Endodermal cell (in vitro differentiated cells): ENCODE data around the gene MYL5. TPM values are rescaled to one million over a fixed set of nuclear protein-coding genes. Genes with fewer than 3 reads are reported as not detected.
"Not testable (repeated sequence)": the region's sequence is repeated elsewhere in the genome, so short reads cannot be mapped to it uniquely, and the experiment has no call there.

Experiments
- DNase-seq: peaks from one replicate; pipeline ENCODE4 v3.0.0-alpha.2; 2017
- H3K27ac ChIP-seq: 2 replicates; pipeline ENCODE4 v1.5.1; 2013; ENCODE audit warnings: mild to moderate bottlenecking, low read depth, low read length, moderate library complexity
- H3K27me3 ChIP-seq: 2 replicates; pipeline ENCODE4 v1.6.1; 2013; ENCODE audit warnings: mild to moderate bottlenecking, low read length, moderate library complexity; ENCODE audit not compliant: insufficient read depth, control insufficient read depth, poor library complexity, severe bottlenecking
- H3K36me3 ChIP-seq: 2 replicates; pipeline ENCODE4 v1.7.0; 2013; ENCODE audit warnings: mild to moderate bottlenecking, low read length, moderate library complexity; ENCODE audit not compliant: control insufficient read depth, insufficient read depth
- H3K4me1 ChIP-seq: one replicate; pipeline ENCODE4 v1.7.0; 2013; ENCODE audit warnings: low read length; ENCODE audit not compliant: control insufficient read depth, insufficient read depth
- H3K4me3 ChIP-seq: 2 replicates; pipeline ENCODE4 v1.5.1; 2013; ENCODE audit warnings: mild to moderate bottlenecking, low read length, moderate library complexity
- H3K9ac ChIP-seq: 2 replicates; pipeline ENCODE4 v1.6.1; 2013; ENCODE audit warnings: mild to moderate bottlenecking, low read length, moderate library complexity; ENCODE audit not compliant: poor library complexity, severe bottlenecking; ENCODE audit errors: extremely low read depth
- H3K9me3 ChIP-seq: 2 replicates; pipeline ENCODE4 v1.6.1; 2013; ENCODE audit warnings: mild to moderate bottlenecking, low read length, moderate library complexity; ENCODE audit not compliant: control insufficient read depth
- H3K27ac Mint-ChIP-seq: 2 replicates; pipeline ENCODE4 v1.8.0; 2020; ENCODE audit warnings: mixed read lengths
- H3K27me3 Mint-ChIP-seq: 2 replicates; pipeline ENCODE4 v1.8.0; 2021; ENCODE audit warnings: mild to moderate bottlenecking, mixed read lengths; ENCODE audit not compliant: insufficient read depth
- H3K36me3 Mint-ChIP-seq: 2 replicates; pipeline ENCODE4 v1.8.0; 2020; ENCODE audit warnings: low read depth, mixed read lengths
- H3K4me1 Mint-ChIP-seq: 2 replicates; pipeline ENCODE4 v1.8.0; 2020; ENCODE audit warnings: mixed read lengths
- H3K4me3 Mint-ChIP-seq: 2 replicates; pipeline ENCODE4 v1.8.0; 2020; ENCODE audit warnings: mild to moderate bottlenecking, moderate library complexity, mixed read lengths
- H3K9me3 Mint-ChIP-seq: 2 replicates; pipeline ENCODE4 v1.8.0; 2020; ENCODE audit warnings: mild to moderate bottlenecking, mixed read lengths
- WGBS, 2 experiments: methylation state at CpG; one replicate each; pipeline versions ENCODE4 v1.1.5 to v1.1.7; 2013; ENCODE audit warnings: missing lambda C conversion rate in 2 of 2, mixed read lengths in 1 of 2; ENCODE audit not compliant: insufficient coverage in 1 of 2, insufficient read length in 1 of 2; 5-methylcytosine and 5-hydroxymethylcytosine counted together
- total RNA-seq, 2 donors: library from RNA; stranded (reverse); fragmentation: NEBNext Ultra II Directional in 1 of 2; extraction: Animal tissue kit (Norgen Biotek cat#: 25700) in 1 of 2; gene quantifications; 2 replicates in 1 of 2; 3 replicates in 1 of 2; pipeline ENCODE4 v1.2.1, GENCODE V29; 2021
- TF ChIP-seq, protein P1 (sequence below): fragments of 200-600 bp; sonication (generic); conservative IDR thresholded peaks from 2 replicates; pipeline ENCODE4 v1.5.0; 2021; ENCODE audit warnings: antibody characterized with exemption, mild to moderate bottlenecking

MYL5 gene
- total RNA-seq, 2 donors from 2014 or later = 20.0 to 23.4 TPM

DNA sequence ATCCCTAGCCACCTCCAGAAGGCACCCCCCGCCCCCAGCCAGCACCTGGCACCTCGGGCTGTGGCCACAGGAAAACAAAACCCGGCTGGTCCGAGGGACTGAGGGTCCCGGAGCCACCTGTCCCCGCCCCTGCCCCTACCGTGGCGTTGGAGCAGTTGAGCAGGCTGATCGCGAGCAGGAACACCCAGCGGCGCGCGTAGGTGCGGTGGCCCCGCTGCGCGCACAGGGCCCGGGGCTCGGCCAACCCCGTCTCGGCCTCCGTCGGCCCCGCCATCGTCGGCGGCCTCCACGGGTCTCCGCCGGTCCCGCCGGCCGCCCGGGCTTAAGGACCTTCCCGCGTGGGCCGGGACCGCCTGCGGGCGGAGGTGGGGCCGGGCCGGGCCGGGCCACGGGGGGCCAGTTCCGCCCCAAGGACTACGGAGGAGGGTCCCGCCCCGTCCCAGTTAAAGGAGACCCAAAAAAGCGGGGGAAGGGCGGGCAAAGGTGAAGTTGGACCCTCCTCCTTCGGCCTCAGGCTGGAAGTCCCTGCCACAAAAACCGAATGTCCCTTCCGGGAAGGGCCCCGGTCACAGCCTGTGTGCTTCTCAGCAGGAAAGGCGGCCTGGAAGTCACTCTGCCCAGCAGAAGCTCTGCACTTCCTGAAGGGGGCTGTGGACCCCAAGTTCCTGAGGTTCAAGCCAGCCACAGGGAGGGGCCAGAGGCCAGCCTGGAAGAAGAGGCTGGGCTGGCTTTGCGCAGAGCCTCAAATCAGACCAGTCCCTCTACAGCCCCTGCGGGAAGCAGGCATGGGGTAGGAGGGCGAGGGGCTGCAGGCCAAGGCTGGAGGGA lies 14.7 kb downstream of the MYL5 start, which contains the start of gene SLC49A3:
Gene SLC49A3 (minus strand): TSS at position 298 of the 828 bp plus-strand sequence. CDS start 24 bp downstream, at position 274.
- peak; percentile 85 for DNase-seq
- Histone ChIP-seq H3K4me3 (peak within 1 kb of the TSS; percentile 27), H3K36me3 (no peaks in the 10 kb centered on the region), H3K4me1 (peaks cover 3% of the 10 kb centered on the region), H3K9ac (no peak within 1 kb of the TSS), H3K27ac (no peak within 1 kb of the TSS), H3K27me3 (no peaks in the 10 kb centered on the region), H3K9me3 (no peaks in the 10 kb centered on the region)
- Mint-ChIP-seq H3K4me1 (peaks cover 10% of the 10 kb centered on the region), H3K4me3 (peak within 1 kb of the TSS; percentile 53), H3K36me3 (peaks cover 5% of the 10 kb centered on the region), H3K9me3 (no peaks in the 10 kb centered on the region), H3K27me3 (no peaks in the 10 kb centered on the region), H3K27ac (no peak within 1 kb of the TSS)
- 21 to 36% methylated on average over 22 to 59 of the region's 59 CpGs for WGBS, 2 experiments
- TF ChIP-seq, protein P1, sequence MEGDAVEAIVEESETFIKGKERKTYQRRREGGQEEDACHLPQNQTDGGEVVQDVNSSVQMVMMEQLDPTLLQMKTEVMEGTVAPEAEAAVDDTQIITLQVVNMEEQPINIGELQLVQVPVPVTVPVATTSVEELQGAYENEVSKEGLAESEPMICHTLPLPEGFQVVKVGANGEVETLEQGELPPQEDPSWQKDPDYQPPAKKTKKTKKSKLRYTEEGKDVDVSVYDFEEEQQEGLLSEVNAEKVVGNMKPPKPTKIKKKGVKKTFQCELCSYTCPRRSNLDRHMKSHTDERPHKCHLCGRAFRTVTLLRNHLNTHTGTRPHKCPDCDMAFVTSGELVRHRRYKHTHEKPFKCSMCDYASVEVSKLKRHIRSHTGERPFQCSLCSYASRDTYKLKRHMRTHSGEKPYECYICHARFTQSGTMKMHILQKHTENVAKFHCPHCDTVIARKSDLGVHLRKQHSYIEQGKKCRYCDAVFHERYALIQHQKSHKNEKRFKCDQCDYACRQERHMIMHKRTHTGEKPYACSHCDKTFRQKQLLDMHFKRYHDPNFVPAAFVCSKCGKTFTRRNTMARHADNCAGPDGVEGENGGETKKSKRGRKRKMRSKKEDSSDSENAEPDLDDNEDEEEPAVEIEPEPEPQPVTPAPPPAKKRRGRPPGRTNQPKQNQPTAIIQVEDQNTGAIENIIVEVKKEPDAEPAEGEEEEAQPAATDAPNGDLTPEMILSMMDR = peak; percentile 31

DNA sequence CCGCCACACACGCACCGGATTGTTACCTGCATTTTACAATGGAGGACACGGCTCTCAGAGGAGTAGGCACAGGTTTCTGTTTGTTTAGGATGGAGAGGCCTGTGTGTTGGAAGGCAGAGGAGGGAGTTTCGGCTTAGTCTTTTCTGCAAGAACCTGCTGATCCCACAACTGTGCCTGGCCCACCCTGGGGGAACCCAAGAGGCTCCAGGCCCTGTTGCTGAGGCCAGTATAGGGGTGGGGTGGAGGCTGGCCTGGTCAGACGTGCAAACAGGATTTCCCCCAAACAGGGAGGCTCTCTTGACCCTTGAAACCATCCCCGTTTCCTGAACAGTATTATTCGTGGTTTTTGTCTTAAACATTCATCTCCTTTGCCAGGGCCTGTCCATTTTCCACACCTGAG lies 15.4 kb downstream of the MYL5 start:
- peak overlapping the region; percentile 53 for H3K4me3 Mint-ChIP-seq
- TF ChIP-seq, protein P1 = no peak
- Histone ChIP-seq H3K9me3 (no peaks in the 10 kb centered on the region), H3K27me3 (no peaks in the 10 kb centered on the region), H3K27ac (no peak overlapping the region), H3K4me3 (peak overlapping the region; percentile 27), H3K4me1 (peaks cover 3% of the 10 kb centered on the region), H3K36me3 (no peaks in the 10 kb centered on the region), H3K9ac (no peak overlapping the region)
- peaks cover 5% of the 10 kb centered on the region for H3K36me3 Mint-ChIP-seq
- H3K4me1 Mint-ChIP-seq = peaks cover 10% of the 10 kb centered on the region
- no peaks in the 10 kb centered on the region for H3K27me3 Mint-ChIP-seq
- H3K9me3 Mint-ChIP-seq = no peaks in the 10 kb centered on the region
- no peak overlapping the region for H3K27ac Mint-ChIP-seq
- no peak for DNase-seq
- 88 to 91% methylated on average over 7 to 8 of the region's 8 CpGs for WGBS, 2 experiments

DNA sequence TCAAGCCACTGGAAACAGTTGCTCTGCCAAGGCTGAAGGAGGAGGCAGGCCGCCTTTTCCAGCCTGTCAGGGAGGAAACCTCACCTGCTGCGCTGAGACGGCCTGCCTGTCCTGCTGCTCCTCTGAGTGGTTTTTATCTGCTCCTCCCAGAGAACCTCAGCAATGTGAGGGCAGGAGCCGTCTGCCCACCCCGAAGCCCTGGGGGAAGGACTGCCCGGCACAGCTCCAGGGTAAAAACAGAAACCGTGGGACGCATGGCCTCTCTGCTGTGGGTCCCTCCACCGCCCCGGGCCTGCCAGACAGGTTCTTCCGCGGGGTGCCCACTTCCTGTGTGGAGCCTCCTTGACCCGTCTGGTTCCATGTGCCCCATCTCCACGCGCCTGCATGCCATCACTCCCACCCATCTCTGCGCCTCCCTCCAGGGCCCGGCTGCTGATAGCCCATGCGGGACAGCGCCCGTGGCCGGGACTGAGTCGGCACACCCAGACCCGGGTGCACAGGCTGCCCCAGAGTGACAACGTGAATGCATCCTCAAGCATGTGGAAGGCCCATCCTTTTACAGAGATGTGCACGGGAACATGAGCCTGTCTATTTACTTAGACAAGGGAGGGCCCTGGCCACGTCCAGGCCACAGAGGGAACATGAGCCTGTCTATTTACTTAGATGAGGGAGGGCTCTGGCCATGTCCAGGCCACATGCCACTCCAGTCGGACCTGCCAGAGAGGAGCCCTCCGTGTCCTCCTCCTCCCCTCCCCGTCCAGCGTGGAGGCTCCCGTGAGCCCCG lies 18.6 kb downstream of the MYL5 start:
- 87 to 89% methylated on average over 22 to 32 of the region's 32 CpGs for WGBS, 2 experiments
- H3K9me3 ChIP-seq = no peaks in the 10 kb centered on the region
- H3K9me3 Mint-ChIP-seq = no peaks in the 10 kb centered on the region
- H3K4me1 ChIP-seq = peaks cover 3% of the 10 kb centered on the region
- DNase-seq = no peak
- H3K4me3 ChIP-seq = no peak overlapping the region
- no peak overlapping the region for H3K27ac ChIP-seq
- no peak overlapping the region for H3K9ac ChIP-seq
- no peak overlapping the region for H3K27ac Mint-ChIP-seq
- no peaks in the 10 kb centered on the region for H3K27me3 ChIP-seq
- TF ChIP-seq, protein P1 = no peak
- no peak overlapping the region for H3K4me3 Mint-ChIP-seq
- H3K36me3 Mint-ChIP-seq = no peaks in the 10 kb centered on the region
- H3K27me3 Mint-ChIP-seq = no peaks in the 10 kb centered on the region
- peaks cover 10% of the 10 kb centered on the region for H3K4me1 Mint-ChIP-seq
- H3K36me3 ChIP-seq = no peaks in the 10 kb centered on the region

DNA sequence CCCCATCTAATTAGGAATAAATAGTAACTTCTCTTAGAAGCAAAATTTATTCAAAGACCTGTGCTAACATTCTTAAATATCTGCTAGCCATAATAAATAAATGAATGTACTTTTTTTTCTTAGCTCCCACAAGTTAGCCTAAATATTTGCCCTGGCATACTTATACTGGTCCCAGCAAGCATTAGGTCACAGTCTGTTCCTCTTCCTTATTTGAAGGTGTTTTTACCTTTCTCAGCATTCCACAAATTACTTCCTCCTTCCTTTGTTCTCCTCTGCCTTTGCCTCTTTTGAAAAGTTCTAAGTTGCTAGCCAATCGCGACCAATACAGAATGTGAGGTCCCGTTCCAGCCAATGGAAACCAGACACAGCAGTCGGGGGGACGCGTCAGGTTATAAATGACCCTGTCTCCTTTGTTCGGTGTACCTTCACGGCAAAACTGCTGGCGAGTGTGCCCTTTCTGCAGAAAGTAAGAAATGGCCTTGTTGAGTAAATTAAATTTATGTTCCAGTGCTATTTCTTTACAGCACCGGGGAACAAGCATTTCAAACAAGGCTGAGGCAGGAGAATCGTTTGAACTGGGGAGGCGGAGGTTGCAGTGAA lies 20.1 kb downstream of the MYL5 start:
- not testable (repeated sequence) for H3K4me3 ChIP-seq, H3K4me3 Mint-ChIP-seq, H3K9ac ChIP-seq, H3K36me3 Mint-ChIP-seq, H3K4me1 ChIP-seq, H3K4me1 Mint-ChIP-seq, H3K9me3 ChIP-seq, H3K27ac Mint-ChIP-seq, H3K36me3 ChIP-seq, H3K27me3 ChIP-seq, DNase-seq, H3K27ac ChIP-seq, H3K9me3 Mint-ChIP-seq, H3K27me3 Mint-ChIP-seq
- WGBS, 2 experiments = 91 to 96% methylated on average over 12 of the region's 12 CpGs
